ENCODE measurements around the gene DUSP2.

DUSP2 gene

GRCh38 chr2:96145036-96145847, at the start of gene DUSP2:
Gene DUSP2, minus strand, starts transcription at chr2:96145440. Its CDS starts 86 bp downstream, at chr2:96145354.
- DNase-seq = peak; percentile 95

GRCh38 chr2:96191937-96192670, 46.9 kb upstream of the DUSP2 start:
- DNase-seq = no peak

- DNase-seq = no peak
Measured at GRCh38 chr2:96188821-96189526, 43.7 kb upstream of the DUSP2 start.

GRCh38 chr2:96186562-96186961, 41.3 kb upstream of the DUSP2 start:
- DNase-seq = no peak

- DNase-seq = no peak
Measured at GRCh38 chr2:96185516-96185915, 40.3 kb upstream of the DUSP2 start.

GRCh38 chr2:96184989-96185388, 39.7 kb upstream of the DUSP2 start:
- no peak for DNase-seq

GRCh38 chr2:96184188-96184587, 38.9 kb upstream of the DUSP2 start:
- no peak for DNase-seq

- no peak for DNase-seq
Measured at GRCh38 chr2:96181529-96181928, 36.3 kb upstream of the DUSP2 start.

- DNase-seq = no peak
Measured at GRCh38 chr2:96180521-96180920, 35.3 kb upstream of the DUSP2 start.

GRCh38 chr2:96180002-96180401, 34.8 kb upstream of the DUSP2 start:
- no peak for DNase-seq

- no peak for DNase-seq
Measured at GRCh38 chr2:96176661-96177060, 31.4 kb upstream of the DUSP2 start.

GRCh38 chr2:96175951-96176350, 30.7 kb upstream of the DUSP2 start:
- no peak for DNase-seq

GRCh38 chr2:96174251-96175144, 29.3 kb upstream of the DUSP2 start:
- DNase-seq = peak; percentile 85

GRCh38 chr2:96171831-96172230, 26.6 kb upstream of the DUSP2 start:
- no peak for DNase-seq

GRCh38 chr2:96170626-96171025, 25.4 kb upstream of the DUSP2 start:
- no peak for DNase-seq

- DNase-seq = no peak
Measured at GRCh38 chr2:96169868-96170507, 24.7 kb upstream of the DUSP2 start.

GRCh38 chr2:96167407-96168013, 22.3 kb upstream of the DUSP2 start:
- no peak for DNase-seq

- DNase-seq = peak; percentile 80
Measured at GRCh38 chr2:96164459-96165184, 19.4 kb upstream of the DUSP2 start.

- peak; percentile 78 for DNase-seq
Measured at GRCh38 chr2:96163768-96164429, 18.7 kb upstream of the DUSP2 start.

GRCh38 chr2:96163415-96163767, 18.2 kb upstream of the DUSP2 start:
- DNase-seq = no peak
